OCI-LY7 (cell line): Measurements from ENCODE around the gene WDFY2.

Experiments used
- CTCF ChIP-seq: fragments of 200-600 bp; sonication (generic); conservative IDR thresholded peaks from 2 replicates; pipeline ENCODE4 v1.5.1; 2014; ENCODE audit warnings: mild to moderate bottlenecking, antibody characterized with exemption, low read length, moderate library complexity, mixed read lengths
- EZH2phosphoT487 ChIP-seq: fragments of 200-600 bp; sonication (generic); IDR thresholded peaks from 2 replicates; pipeline ENCODE4 v1.6.1; 2018; ENCODE audit warnings: low read depth, borderline replicate concordance, mild to moderate bottlenecking, mixed run types, antibody characterized with exemption, low read length, moderate library complexity, mixed read lengths

GRCh38 chr13:51630288-51630615 is 46.0 kb downstream of the WDFY2 start:
- TF ChIP-seq CTCF (no peak), EZH2phosphoT487 (no peak)
